Hepatocyte (in vitro differentiated cells): Measurements from ENCODE around the gene NAPA. TPM values are rescaled to one million over a fixed set of nuclear protein-coding genes. Genes with fewer than 3 reads are reported as not detected.

Experiments used
- DNase-seq: peaks from one replicate; pipeline ENCODE4 v3.0.0-alpha.2; 2016; ENCODE audit warnings: low spot score
- H2AFZ ChIP-seq: fragments of 200-600 bp; sonication (generic); 2 replicates; pipeline ENCODE4 v1.6.0; 2016; ENCODE audit warnings: antibody characterized with exemption, mild to moderate bottlenecking
- H3K27ac ChIP-seq: fragments of 200-600 bp; sonication (generic); 2 replicates; pipeline ENCODE4 v1.5.1; 2016; ENCODE audit warnings: mild to moderate bottlenecking
- H3K27me3 ChIP-seq: fragments of 200-600 bp; sonication (generic); 2 replicates; pipeline ENCODE4 v1.6.1; 2016
- H3K36me3 ChIP-seq: fragments of 200-600 bp; sonication (generic); replicated peaks from 2 replicates; pipeline ENCODE4 v1.5.1; 2016; ENCODE audit warnings: low read depth; ENCODE audit not compliant: insufficient read depth
- H3K4me1 ChIP-seq: fragments of 200-600 bp; sonication (generic); 2 replicates; pipeline ENCODE4 v1.5.1; 2016; ENCODE audit warnings: mild to moderate bottlenecking, moderate library complexity; ENCODE audit not compliant: insufficient read depth
- H3K4me2 ChIP-seq: fragments of 200-600 bp; sonication (generic); 2 replicates; pipeline ENCODE4 v1.6.0; 2016
- H3K4me3 ChIP-seq: fragments of 200-600 bp; sonication (generic); 2 replicates; pipeline ENCODE4 v1.5.1; 2016; ENCODE audit warnings: mild to moderate bottlenecking
- H3K79me2 ChIP-seq: fragments of 200-600 bp; sonication (generic); 2 replicates; pipeline ENCODE4 v1.6.0; 2017; ENCODE audit warnings: mild to moderate bottlenecking
- H3K9me2 ChIP-seq: fragments of 200-600 bp; sonication (generic); replicated peaks from 2 replicates; pipeline ENCODE4 v1.6.0; 2017; ENCODE audit warnings: mild to moderate bottlenecking; ENCODE audit not compliant: insufficient read depth
- H3K9me3 ChIP-seq: fragments of 200-600 bp; sonication (generic); 2 replicates; pipeline ENCODE4 v1.5.1; 2016; ENCODE audit warnings: low read depth, mild to moderate bottlenecking
- H4K20me1 ChIP-seq: fragments of 200-600 bp; sonication (generic); 2 replicates; pipeline ENCODE4 v1.6.0; 2016; ENCODE audit warnings: mild to moderate bottlenecking; ENCODE audit not compliant: insufficient read depth, poor library complexity, severe bottlenecking
- EZH2 ChIP-seq: fragments of 200-600 bp; sonication (generic); IDR thresholded peaks from 2 replicates; pipeline ENCODE4 v1.6.1; 2016; ENCODE audit warnings: antibody characterized with exemption, mild to moderate bottlenecking, borderline replicate concordance
- EZH2phosphoT487 ChIP-seq: fragments of 200-600 bp; sonication (generic); IDR thresholded peaks from one replicate; pipeline ENCODE4 v1.6.1; 2018; ENCODE audit warnings: antibody characterized with exemption, mild to moderate bottlenecking, low read depth, moderate library complexity; ENCODE audit not compliant: unreplicated experiment, severe bottlenecking
- WGBS: methylation state at CpG from one replicate; pipeline ENCODE4 v1.1.6; 2016; ENCODE audit warnings: low lambda C conversion rate; ENCODE audit errors: missing lambda C conversion rate; 5-methylcytosine and 5-hydroxymethylcytosine counted together
- polyA plus RNA-seq: library from polyadenylated mRNA; unstranded; fragments of >200 nt; fragmentation: Nextera tagmentation; extraction: Ambion mirVana; gene quantifications from 2 replicates; pipeline ENCODE4 v1.2.1, GENCODE V29; 2016
- total RNA-seq: library from RNA; depleted of rRNA; stranded (reverse); fragments of >200 nt; gene quantifications from 2 replicates; pipeline ENCODE4 v1.2.3, GENCODE V29; 2014
- TF ChIP-seq, protein P1 (sequence below): fragments of 200-600 bp; sonication (generic); IDR thresholded peaks from 2 replicates; pipeline ENCODE4 v1.5.1; 2016; ENCODE audit warnings: antibody characterized with exemption, mild to moderate bottlenecking; ENCODE audit not compliant: poor library complexity

Gene NAPA
- total and polyA plus RNA-seq, 2 experiments from 2014 or later = 106 to 192 TPM

DNA sequence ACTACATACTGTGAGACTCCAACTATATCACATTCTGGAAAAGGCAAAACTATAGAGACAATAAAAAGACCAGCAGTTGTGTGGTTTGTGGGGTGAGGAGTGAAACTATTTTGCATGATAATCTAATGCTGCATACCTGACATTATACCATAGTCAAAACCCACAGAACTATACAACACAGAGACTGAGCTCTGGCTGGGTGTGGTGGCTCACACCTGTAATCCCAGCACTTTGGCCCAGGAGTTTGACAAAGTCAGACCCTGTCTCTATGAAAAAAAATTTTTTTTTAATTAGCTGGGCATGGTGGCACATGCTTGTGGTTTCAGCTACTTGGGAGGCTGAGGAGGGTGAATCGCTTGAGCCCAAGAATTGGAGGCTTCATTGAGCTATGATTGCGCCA lies 46.1 kb upstream of the NAPA start:
- DNase-seq = no peak
- H3K27ac ChIP-seq = no peak overlapping the region
- no peaks in the 10 kb centered on the region for H3K27me3 ChIP-seq
- H3K9me2 ChIP-seq = no peaks in the 10 kb centered on the region
- H3K4me3 ChIP-seq = no peak overlapping the region
- no peak overlapping the region for H2AFZ ChIP-seq
- H3K4me1 ChIP-seq = no peaks in the 10 kb centered on the region
- H3K36me3 ChIP-seq = no peaks in the 10 kb centered on the region
- TF ChIP-seq, protein P1, sequence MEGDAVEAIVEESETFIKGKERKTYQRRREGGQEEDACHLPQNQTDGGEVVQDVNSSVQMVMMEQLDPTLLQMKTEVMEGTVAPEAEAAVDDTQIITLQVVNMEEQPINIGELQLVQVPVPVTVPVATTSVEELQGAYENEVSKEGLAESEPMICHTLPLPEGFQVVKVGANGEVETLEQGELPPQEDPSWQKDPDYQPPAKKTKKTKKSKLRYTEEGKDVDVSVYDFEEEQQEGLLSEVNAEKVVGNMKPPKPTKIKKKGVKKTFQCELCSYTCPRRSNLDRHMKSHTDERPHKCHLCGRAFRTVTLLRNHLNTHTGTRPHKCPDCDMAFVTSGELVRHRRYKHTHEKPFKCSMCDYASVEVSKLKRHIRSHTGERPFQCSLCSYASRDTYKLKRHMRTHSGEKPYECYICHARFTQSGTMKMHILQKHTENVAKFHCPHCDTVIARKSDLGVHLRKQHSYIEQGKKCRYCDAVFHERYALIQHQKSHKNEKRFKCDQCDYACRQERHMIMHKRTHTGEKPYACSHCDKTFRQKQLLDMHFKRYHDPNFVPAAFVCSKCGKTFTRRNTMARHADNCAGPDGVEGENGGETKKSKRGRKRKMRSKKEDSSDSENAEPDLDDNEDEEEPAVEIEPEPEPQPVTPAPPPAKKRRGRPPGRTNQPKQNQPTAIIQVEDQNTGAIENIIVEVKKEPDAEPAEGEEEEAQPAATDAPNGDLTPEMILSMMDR = no peak
- TF ChIP-seq EZH2 = no peak
- TF ChIP-seq EZH2phosphoT487 = no peak
- no peaks in the 10 kb centered on the region for H3K9me3 ChIP-seq
- WGBS = 95% methylated on average over 2 of the region's 2 CpGs
- H3K79me2 ChIP-seq = no peaks in the 10 kb centered on the region
- no peak overlapping the region for H3K4me2 ChIP-seq
- H4K20me1 ChIP-seq = no peaks in the 10 kb centered on the region

DNA sequence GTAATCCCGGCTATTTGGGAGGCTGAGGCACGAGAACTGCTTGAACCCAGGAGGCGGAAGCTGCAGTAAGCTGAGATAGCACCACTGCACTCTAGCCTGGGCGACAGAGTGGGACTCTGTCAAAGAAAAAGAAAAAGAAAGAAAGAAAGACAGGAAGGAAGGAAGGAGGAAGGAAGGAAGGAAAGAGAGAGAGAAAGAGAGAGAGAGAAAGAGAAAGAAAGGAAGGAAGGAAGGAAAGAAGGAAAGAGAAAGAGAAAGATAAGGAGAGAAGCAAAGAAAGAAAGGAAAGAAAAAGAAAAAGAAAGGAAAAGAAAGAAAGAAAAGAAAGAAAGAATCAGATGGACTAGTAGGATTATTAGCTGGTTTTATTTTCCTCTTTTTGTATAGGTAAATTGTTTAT lies 35.3 kb upstream of the NAPA start:
- H3K9me2 ChIP-seq = no peaks in the 10 kb centered on the region
- H3K4me2 ChIP-seq = no peak overlapping the region
- no peaks in the 10 kb centered on the region for H3K4me1 ChIP-seq
- H3K27ac ChIP-seq = no peak overlapping the region
- DNase-seq = no peak
- no peak overlapping the region for H3K4me3 ChIP-seq
- no peaks in the 10 kb centered on the region for H3K79me2 ChIP-seq
- H2AFZ ChIP-seq = no peak overlapping the region
- TF ChIP-seq, protein P1 = no peak
- TF ChIP-seq EZH2phosphoT487 (no peak), EZH2 (no peak)
- 97% methylated on average over 4 of the region's 4 CpGs for WGBS
- H3K9me3 ChIP-seq = no peaks in the 10 kb centered on the region
- no peaks in the 10 kb centered on the region for H3K36me3 ChIP-seq
- no peaks in the 10 kb centered on the region for H4K20me1 ChIP-seq
- H3K27me3 ChIP-seq = no peaks in the 10 kb centered on the region

DNA sequence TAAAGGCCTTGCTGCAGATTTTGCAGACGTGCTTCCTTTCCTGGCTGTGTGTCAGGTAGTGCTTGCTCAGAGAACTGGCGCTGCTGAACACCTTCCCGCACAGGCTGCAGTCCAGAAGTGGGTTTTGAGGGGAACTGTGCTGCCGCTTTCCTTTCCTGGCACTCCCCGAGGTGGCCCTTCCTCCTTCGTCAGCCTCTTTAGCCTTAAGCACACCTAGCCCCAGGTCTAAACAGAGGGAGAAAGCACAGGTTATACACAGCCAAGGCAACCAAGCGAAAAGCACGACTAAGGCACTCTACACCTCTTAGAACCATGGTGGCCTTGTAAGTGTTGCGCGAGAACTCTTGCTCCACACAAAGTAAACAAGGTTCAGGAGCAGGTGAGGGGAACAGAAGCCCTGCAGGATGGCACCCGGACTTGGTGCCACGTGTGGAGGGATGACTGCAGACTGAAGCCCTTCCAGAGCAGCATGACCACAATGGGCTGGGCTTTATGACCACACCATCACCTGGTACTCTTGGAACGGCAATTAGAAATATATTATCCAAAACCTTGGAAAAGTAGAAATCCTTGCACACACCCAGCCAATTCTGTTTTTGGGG lies 34.5 kb upstream of the NAPA start:
- Histone ChIP-seq H3K9me3 (no peaks in the 10 kb centered on the region), H3K79me2 (no peaks in the 10 kb centered on the region), H3K36me3 (no peaks in the 10 kb centered on the region), H3K27ac (no peak overlapping the region), H3K4me2 (no peak overlapping the region), H2AFZ (no peak overlapping the region), H3K4me3 (no peak overlapping the region), H3K4me1 (no peaks in the 10 kb centered on the region), H3K27me3 (no peaks in the 10 kb centered on the region), H4K20me1 (no peaks in the 10 kb centered on the region), H3K9me2 (no peaks in the 10 kb centered on the region)
- 83% methylated on average over 13 of the region's 13 CpGs for whole genome bisulfite sequencing
- TF ChIP-seq, protein P1 = no peak
- no peak for TF ChIP-seq EZH2
- no peak for TF ChIP-seq EZH2phosphoT487
- DNase-seq = no peak

DNA sequence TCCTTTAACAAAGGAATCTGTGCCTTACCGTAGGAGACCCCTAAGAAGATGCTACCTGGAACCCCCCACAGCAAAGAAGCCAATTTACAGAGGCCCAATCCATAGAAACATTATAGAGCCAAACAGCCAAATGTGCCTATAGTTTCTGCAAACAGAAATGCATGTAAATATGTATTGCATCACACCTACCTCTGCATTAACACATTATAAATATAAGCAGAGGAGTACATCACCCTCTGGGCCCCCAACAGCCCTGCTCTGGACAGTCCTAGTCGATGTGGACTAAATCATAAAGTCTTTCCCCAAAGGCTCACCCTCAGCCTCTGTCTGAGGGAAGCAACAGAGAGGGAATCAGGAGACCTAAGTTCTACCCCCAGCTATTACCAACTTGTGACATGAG lies 32.3 kb upstream of the NAPA start:
- Histone ChIP-seq H3K4me2 (no peak overlapping the region), H2AFZ (no peak overlapping the region), H3K9me3 (no peaks in the 10 kb centered on the region), H3K4me1 (no peaks in the 10 kb centered on the region), H3K79me2 (no peaks in the 10 kb centered on the region), H3K36me3 (no peaks in the 10 kb centered on the region), H3K9me2 (no peaks in the 10 kb centered on the region), H3K4me3 (no peak overlapping the region), H3K27me3 (no peaks in the 10 kb centered on the region), H4K20me1 (no peaks in the 10 kb centered on the region), H3K27ac (no peak overlapping the region)
- DNase-seq = no peak
- 71% methylated on average over 2 of the region's 2 CpGs for WGBS
- TF ChIP-seq, protein P1 = no peak
